ENCODE results near the gene RASA3. TPM values are rescaled to one million over a fixed set of nuclear protein-coding genes. Genes with fewer than 3 reads are reported as not detected.

Gene RASA3
- total and polyA plus RNA-seq, 2 of the 8 experiments (the other 6 are each of a cell fraction or from before 2014, with no cell fraction given) = 7.5 to 21.9 TPM

GRCh38 chr13:114025714-114026431 lies 106.5 kb downstream of the RASA3 start (continued):
- TF ChIP-seq CHD7 (IDR thresholded peaks at IDR 0.05; ENCODE audit: insufficient replicate concordance, low read length) (no peak), GABPA (IDR thresholded peaks at IDR 0.05; ENCODE audit: borderline replicate concordance, insufficient read depth, low read length) (no peak), SIRT6 (IDR thresholded peaks at IDR 0.05; ENCODE audit: low read length) (no peak), CREB1 (IDR thresholded peaks at IDR 0.05) (no peak), USF2 (IDR thresholded peaks at IDR 0.05; ENCODE audit: low read length) (no peak), TAF1 (IDR thresholded peaks at IDR 0.05; ENCODE audit: low read depth, low read length) (no peak), BRCA1 (IDR thresholded peaks at IDR 0.05; ENCODE audit: low read depth, low read length) (no peak), CHD2 (IDR thresholded peaks at IDR 0.05; ENCODE audit: low read length) (no peak), JUND (IDR thresholded peaks at IDR 0.05; ENCODE audit: low read length) (no peak), SAP30 (IDR thresholded peaks at IDR 0.05; ENCODE audit: insufficient read depth, insufficient replicate concordance, low read length) (no peak)
